ENCODE measurements around the gene SIDT2. TPM values are rescaled to one million over a fixed set of nuclear protein-coding genes. Genes with fewer than 3 reads are reported as not detected.

Gene SIDT2
- total RNA-seq, 1 experiment from 2014 or later, result 27.6 TPM

DNA sequence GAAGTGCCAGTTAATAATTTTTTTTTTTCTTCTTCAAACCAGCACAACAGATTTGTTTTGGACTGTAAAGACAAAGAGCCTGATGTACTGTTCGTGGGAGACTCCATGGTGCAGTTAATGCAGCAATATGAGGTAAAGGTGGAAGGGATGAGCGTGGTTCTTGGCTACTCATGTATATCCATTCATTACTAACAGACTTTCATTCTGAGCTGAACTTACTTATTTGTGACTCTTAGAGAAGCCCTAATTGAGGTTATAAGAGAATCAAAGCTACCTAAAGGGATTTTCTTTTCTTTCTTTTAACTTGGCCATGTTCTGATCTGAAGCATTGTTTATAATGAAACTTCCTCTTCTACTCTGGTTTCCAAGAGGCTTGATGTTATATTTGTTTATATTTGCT lies 18.7 kb upstream of the SIDT2 start:
- POLR2A ChIA-PET, result interaction anchor here (0.6 kb wide), 1 partner anchor 13 kb away, joined by 4 read pairs; no protein-coding TSS in a partner anchor
- DNase-seq (ENCODE audit: low spot score) (no peak), ATAC-seq (no peak)
- H3K36me3 Mint-ChIP-seq, result peaks cover 52% of the 10 kb centered on the region
- no peak overlapping the region for H3K27ac Mint-ChIP-seq
- H3K4me3 Mint-ChIP-seq, result no peak overlapping the region
- H3K9me3 Mint-ChIP-seq, result no peaks in the 10 kb centered on the region
- no peak for TF ChIP-seq FOXJ3 (CRISPR knock-in tag; IDR thresholded peaks at IDR 0.05; ENCODE audit: borderline replicate concordance)
- TF ChIP-seq, protein P1, sequence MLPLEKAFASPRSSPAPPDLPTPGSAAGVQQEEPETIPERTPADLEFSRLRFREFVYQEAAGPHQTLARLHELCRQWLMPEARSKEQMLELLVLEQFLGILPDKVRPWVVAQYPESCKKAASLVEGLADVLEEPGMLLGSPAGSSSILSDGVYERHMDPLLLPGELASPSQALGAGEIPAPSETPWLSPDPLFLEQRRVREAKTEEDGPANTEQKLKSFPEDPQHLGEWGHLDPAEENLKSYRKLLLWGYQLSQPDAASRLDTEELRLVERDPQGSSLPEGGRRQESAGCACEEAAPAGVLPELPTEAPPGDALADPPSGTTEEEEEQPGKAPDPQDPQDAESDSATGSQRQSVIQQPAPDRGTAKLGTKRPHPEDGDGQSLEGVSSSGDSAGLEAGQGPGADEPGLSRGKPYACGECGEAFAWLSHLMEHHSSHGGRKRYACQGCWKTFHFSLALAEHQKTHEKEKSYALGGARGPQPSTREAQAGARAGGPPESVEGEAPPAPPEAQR (CRISPR knock-in tag; IDR thresholded peaks at IDR 0.05), result no peak
- no peak for TF ChIP-seq ZNF121 (CRISPR knock-in tag; IDR thresholded peaks at IDR 0.05)
- no peaks in the 10 kb centered on the region for H3K27me3 Mint-ChIP-seq (ENCODE audit: low read depth)
- H3K4me1 Mint-ChIP-seq, result no peaks in the 10 kb centered on the region
- CTCF ChIA-PET, result no interaction called here

DNA sequence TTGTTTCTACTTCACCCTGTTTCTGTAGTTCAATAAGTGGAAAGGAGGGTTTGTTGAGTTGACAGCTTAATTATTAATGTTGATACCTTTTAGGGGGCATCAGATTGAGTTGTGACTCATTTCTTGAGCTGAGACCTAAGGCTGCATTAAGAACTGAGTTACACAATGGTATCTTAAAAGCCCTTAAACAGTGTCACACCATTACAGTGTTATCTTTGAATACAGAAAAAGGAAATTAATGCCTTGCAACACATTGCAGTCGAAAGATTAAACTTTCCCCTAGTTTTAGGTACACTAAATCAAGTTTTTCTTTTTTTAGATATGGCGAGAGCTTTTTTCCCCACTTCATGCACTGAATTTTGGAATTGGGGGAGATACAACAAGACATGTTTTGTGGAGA lies 17.7 kb upstream of the SIDT2 start:
- no peak for TF ChIP-seq HMGA2 (CRISPR knock-in tag; IDR thresholded peaks at IDR 0.05)
- no peak for TF ChIP-seq ETV6 (CRISPR knock-in tag; IDR thresholded peaks at IDR 0.05)
- no peak for TF ChIP-seq NR2C2 (CRISPR knock-in tag; IDR thresholded peaks at IDR 0.05)
- TF ChIP-seq GABPB1 (CRISPR knock-in tag; IDR thresholded peaks at IDR 0.05), result no peak
- TF ChIP-seq ZNF232 (CRISPR knock-in tag; IDR thresholded peaks at IDR 0.05), result no peak
- TF ChIP-seq SOX15 (CRISPR knock-in tag; IDR thresholded peaks at IDR 0.05), result no peak
- TF ChIP-seq, protein P2, sequence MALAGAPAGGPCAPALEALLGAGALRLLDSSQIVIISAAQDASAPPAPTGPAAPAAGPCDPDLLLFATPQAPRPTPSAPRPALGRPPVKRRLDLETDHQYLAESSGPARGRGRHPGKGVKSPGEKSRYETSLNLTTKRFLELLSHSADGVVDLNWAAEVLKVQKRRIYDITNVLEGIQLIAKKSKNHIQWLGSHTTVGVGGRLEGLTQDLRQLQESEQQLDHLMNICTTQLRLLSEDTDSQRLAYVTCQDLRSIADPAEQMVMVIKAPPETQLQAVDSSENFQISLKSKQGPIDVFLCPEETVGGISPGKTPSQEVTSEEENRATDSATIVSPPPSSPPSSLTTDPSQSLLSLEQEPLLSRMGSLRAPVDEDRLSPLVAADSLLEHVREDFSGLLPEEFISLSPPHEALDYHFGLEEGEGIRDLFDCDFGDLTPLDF (CRISPR knock-in tag; IDR thresholded peaks at IDR 0.05), result no peak
- TF ChIP-seq MXD4 (CRISPR knock-in tag; IDR thresholded peaks at IDR 0.05; ENCODE audit: borderline replicate concordance), result no peak
- TF ChIP-seq, protein P3, sequence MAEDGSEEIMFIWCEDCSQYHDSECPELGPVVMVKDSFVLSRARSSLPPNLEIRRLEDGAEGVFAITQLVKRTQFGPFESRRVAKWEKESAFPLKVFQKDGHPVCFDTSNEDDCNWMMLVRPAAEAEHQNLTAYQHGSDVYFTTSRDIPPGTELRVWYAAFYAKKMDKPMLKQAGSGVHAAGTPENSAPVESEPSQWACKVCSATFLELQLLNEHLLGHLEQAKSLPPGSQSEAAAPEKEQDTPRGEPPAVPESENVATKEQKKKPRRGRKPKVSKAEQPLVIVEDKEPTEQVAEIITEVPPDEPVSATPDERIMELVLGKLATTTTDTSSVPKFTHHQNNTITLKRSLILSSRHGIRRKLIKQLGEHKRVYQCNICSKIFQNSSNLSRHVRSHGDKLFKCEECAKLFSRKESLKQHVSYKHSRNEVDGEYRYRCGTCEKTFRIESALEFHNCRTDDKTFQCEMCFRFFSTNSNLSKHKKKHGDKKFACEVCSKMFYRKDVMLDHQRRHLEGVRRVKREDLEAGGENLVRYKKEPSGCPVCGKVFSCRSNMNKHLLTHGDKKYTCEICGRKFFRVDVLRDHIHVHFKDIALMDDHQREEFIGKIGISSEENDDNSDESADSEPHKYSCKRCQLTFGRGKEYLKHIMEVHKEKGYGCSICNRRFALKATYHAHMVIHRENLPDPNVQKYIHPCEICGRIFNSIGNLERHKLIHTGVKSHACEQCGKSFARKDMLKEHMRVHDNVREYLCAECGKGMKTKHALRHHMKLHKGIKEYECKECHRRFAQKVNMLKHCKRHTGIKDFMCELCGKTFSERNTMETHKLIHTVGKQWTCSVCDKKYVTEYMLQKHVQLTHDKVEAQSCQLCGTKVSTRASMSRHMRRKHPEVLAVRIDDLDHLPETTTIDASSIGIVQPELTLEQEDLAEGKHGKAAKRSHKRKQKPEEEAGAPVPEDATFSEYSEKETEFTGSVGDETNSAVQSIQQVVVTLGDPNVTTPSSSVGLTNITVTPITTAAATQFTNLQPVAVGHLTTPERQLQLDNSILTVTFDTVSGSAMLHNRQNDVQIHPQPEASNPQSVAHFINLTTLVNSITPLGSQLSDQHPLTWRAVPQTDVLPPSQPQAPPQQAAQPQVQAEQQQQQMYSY (CRISPR knock-in tag; IDR thresholded peaks at IDR 0.05), result no peak
- POLR2A ChIA-PET, result no interaction called here
- Mint-ChIP-seq H3K27me3 (ENCODE audit: low read depth) (no peaks in the 10 kb centered on the region), H3K36me3 (peaks cover 57% of the 10 kb centered on the region), H3K4me3 (no peak overlapping the region), H3K9me3 (no peaks in the 10 kb centered on the region), H3K4me1 (no peaks in the 10 kb centered on the region), H3K27ac (no peak overlapping the region)
- CTCF ChIA-PET, result no interaction called here
- ATAC-seq, result no peak
- no peak for DNase-seq (ENCODE audit: low spot score)

DNA sequence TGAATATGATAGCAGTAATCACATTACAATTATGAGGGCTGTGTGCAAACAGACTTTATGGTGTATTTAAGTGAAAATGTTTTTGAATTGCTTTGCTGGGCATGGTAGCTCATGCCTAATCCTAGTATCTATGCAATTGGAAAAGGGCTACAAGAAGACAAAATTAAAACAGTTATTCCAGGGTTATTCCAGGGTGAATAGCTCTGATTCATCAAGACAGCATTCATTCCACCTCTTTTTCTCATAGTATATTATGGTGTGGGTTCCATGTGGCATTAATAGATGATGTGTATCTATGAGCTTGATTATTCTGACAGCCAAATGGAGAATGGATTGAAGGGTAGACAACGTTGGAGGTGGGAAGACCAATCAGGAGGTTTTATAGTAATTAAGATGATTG lies 12.1 kb upstream of the SIDT2 start:
- no peak overlapping the region for H3K4me3 Mint-ChIP-seq
- TF ChIP-seq, protein P4, sequence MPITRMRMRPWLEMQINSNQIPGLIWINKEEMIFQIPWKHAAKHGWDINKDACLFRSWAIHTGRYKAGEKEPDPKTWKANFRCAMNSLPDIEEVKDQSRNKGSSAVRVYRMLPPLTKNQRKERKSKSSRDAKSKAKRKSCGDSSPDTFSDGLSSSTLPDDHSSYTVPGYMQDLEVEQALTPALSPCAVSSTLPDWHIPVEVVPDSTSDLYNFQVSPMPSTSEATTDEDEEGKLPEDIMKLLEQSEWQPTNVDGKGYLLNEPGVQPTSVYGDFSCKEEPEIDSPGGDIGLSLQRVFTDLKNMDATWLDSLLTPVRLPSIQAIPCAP (CRISPR knock-in tag; IDR thresholded peaks at IDR 0.05), result no peak
- TF ChIP-seq ZNF396 (CRISPR knock-in tag; IDR thresholded peaks at IDR 0.05; ENCODE audit: borderline replicate concordance) (no peak), ETV6 (CRISPR knock-in tag; IDR thresholded peaks at IDR 0.05) (no peak), ATF1 (CRISPR knock-in tag; IDR thresholded peaks at IDR 0.05) (no peak), SMAD3 (CRISPR knock-in tag; IDR thresholded peaks at IDR 0.05; ENCODE audit: borderline replicate concordance) (no peak), TEAD1 (CRISPR knock-in tag; IDR thresholded peaks at IDR 0.05) (no peak)
- TF ChIP-seq, protein P5, sequence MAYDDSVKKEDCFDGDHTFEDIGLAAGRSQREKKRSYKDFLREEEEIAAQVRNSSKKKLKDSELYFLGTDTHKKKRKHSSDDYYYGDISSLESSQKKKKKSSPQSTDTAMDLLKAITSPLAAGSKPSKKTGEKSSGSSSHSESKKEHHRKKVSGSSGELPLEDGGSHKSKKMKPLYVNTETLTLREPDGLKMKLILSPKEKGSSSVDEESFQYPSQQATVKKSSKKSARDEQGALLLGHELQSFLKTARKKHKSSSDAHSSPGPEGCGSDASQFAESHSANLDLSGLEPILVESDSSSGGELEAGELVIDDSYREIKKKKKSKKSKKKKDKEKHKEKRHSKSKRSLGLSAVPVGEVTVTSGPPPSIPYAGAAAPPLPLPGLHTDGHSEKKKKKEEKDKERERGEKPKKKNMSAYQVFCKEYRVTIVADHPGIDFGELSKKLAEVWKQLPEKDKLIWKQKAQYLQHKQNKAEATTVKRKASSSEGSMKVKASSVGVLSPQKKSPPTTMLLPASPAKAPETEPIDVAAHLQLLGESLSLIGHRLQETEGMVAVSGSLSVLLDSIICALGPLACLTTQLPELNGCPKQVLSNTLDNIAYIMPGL (CRISPR knock-in tag; IDR thresholded peaks at IDR 0.05), result no peak
- TF ChIP-seq, protein P6, sequence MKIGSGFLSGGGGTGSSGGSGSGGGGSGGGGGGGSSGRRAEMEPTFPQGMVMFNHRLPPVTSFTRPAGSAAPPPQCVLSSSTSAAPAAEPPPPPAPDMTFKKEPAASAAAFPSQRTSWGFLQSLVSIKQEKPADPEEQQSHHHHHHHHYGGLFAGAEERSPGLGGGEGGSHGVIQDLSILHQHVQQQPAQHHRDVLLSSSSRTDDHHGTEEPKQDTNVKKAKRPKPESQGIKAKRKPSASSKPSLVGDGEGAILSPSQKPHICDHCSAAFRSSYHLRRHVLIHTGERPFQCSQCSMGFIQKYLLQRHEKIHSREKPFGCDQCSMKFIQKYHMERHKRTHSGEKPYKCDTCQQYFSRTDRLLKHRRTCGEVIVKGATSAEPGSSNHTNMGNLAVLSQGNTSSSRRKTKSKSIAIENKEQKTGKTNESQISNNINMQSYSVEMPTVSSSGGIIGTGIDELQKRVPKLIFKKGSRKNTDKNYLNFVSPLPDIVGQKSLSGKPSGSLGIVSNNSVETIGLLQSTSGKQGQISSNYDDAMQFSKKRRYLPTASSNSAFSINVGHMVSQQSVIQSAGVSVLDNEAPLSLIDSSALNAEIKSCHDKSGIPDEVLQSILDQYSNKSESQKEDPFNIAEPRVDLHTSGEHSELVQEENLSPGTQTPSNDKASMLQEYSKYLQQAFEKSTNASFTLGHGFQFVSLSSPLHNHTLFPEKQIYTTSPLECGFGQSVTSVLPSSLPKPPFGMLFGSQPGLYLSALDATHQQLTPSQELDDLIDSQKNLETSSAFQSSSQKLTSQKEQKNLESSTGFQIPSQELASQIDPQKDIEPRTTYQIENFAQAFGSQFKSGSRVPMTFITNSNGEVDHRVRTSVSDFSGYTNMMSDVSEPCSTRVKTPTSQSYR (CRISPR knock-in tag; IDR thresholded peaks at IDR 0.05), result no peak
- TF ChIP-seq, protein P7, sequence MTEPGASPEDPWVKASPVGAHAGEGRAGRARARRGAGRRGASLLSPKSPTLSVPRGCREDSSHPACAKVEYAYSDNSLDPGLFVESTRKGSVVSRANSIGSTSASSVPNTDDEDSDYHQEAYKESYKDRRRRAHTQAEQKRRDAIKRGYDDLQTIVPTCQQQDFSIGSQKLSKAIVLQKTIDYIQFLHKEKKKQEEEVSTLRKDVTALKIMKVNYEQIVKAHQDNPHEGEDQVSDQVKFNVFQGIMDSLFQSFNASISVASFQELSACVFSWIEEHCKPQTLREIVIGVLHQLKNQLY (CRISPR knock-in tag; IDR thresholded peaks at IDR 0.05), result no peak

More for the DNA sequence above, 12.1 kb upstream of the SIDT2 start:
- H3K27me3 Mint-ChIP-seq (ENCODE audit: low read depth), result no peaks in the 10 kb centered on the region
- ChIA-PET POLR2A (no interaction called here), CTCF (interaction anchor here (1.2 kb wide), 2 partner anchors 13 to 14 kb away, joined by 4 to 5 read pairs; partner anchors contain the start of gene SIDT2)
- H3K9me3 Mint-ChIP-seq, result no peaks in the 10 kb centered on the region
- peaks cover 5% of the 10 kb centered on the region; the same call in 1 of the 2 replicates for H3K4me1 Mint-ChIP-seq
- peaks cover 69% of the 10 kb centered on the region for H3K36me3 Mint-ChIP-seq
- no peak for ATAC-seq
- DNase-seq (ENCODE audit: low spot score), result no peak
- no peak overlapping the region for H3K27ac Mint-ChIP-seq

Measured in WTC11 (cell line).